NB4 (cell line): ENCODE data around the gene MRPL48.

Source experiments
- DNase-seq: peaks from one replicate; pipeline ENCODE4 v3.0.0; 2010; ENCODE audit warnings: low read depth
- H3K4me3 ChIP-seq: one replicate; pipeline ENCODE4 v1.5.1; 2011; ENCODE audit warnings: mild to moderate bottlenecking, low read depth, low read length, moderate library complexity
- MYC ChIP-seq: IDR thresholded peaks from 2 replicates; pipeline ENCODE4 v1.6.1; 2011; ENCODE audit warnings: low read depth, low read length
- POLR2A ChIP-seq: IDR thresholded peaks from 2 replicates; pipeline ENCODE4 v1.6.1; 2011; ENCODE audit warnings: mild to moderate bottlenecking; ENCODE audit not compliant: insufficient read length; ENCODE audit errors: extremely low read depth
- TF ChIP-seq, protein P1 (sequence below): IDR thresholded peaks from 2 replicates; pipeline ENCODE4 v1.6.1; 2011; ENCODE audit warnings: low read depth, low read length
- TF ChIP-seq, protein P2 (sequence below): IDR thresholded peaks from one replicate; pipeline ENCODE4 v1.5.1; 2012; ENCODE audit warnings: low read depth, low read length

MRPL48 gene

DNA sequence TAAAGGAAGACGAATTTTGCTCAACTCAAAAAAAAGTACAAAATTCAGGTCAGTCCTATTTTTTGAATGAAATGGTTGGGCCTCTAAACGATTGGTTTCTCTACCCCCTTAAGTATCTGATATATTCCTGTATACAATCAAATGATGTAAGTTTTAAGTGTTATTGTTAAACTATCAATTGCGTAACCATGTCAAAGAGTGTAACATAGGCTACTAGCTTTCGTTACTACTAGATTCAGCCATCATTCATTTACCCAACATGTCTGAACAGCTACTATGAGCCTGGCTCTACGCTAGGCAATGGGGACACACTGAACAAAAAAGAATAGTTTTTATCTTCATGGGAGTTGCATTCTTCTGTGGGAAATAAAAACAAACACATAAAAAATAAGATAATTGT is 30.1 kb upstream of the MRPL48 start:
- peak; percentile 50 for DNase-seq
- no peak overlapping the region for H3K4me3 ChIP-seq
- no peak for TF ChIP-seq MYC
- TF ChIP-seq, protein P1, sequence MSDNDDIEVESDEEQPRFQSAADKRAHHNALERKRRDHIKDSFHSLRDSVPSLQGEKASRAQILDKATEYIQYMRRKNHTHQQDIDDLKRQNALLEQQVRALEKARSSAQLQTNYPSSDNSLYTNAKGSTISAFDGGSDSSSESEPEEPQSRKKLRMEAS = no peak

DNA sequence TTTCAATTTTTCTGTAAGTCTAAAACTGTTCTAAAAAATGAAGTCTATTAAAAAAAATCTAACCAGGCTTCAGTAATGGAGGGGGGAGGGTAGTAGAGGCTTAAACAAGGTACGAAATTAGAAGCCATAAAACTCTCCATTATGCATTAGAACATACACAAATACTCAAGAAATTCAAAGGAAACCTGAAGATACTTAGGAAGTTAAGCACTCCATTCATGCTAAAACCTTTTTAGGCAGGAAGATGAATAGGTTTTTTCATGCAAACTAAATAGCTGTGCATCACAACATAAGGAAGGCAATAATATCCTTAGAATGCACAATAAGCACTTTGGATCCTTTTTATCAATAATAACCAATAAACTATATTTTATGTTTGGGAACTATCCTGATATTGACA is 29.2 kb upstream of the MRPL48 start:
- no peak for TF ChIP-seq POLR2A
- TF ChIP-seq, protein P2, sequence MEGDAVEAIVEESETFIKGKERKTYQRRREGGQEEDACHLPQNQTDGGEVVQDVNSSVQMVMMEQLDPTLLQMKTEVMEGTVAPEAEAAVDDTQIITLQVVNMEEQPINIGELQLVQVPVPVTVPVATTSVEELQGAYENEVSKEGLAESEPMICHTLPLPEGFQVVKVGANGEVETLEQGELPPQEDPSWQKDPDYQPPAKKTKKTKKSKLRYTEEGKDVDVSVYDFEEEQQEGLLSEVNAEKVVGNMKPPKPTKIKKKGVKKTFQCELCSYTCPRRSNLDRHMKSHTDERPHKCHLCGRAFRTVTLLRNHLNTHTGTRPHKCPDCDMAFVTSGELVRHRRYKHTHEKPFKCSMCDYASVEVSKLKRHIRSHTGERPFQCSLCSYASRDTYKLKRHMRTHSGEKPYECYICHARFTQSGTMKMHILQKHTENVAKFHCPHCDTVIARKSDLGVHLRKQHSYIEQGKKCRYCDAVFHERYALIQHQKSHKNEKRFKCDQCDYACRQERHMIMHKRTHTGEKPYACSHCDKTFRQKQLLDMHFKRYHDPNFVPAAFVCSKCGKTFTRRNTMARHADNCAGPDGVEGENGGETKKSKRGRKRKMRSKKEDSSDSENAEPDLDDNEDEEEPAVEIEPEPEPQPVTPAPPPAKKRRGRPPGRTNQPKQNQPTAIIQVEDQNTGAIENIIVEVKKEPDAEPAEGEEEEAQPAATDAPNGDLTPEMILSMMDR = no peak
- TF ChIP-seq, protein P1 = no peak
- no peak for TF ChIP-seq MYC
- peak overlapping the region; percentile 84 for H3K4me3 ChIP-seq
- DNase-seq = no peak

DNA sequence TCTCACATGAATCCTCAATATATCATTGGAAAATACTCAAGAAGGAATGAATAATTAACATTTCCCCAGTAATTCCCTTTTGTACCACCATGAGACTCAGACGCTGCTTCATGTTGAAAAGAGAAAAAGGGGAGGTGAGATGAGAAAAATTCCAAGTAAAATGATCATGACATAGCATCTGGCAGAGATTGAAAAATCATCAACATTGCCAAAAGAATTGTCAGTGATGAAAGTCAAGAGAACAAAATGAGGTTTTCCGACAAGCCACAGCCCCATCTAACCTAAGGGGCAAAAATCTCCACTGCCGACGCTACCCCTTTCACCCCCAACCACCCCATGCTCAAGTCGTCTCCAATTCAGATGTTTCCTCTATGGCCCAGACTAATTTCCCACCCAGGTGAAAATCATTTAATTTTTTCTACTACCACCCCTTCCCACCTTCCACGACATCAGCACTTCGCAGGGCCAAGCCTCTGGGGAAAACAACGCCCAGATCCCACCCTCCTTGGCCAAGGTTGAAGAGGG is 28.0 kb upstream of the MRPL48 start:
- no peak for TF ChIP-seq POLR2A
- TF ChIP-seq, protein P1 = no peak
- no peak for TF ChIP-seq MYC
- TF ChIP-seq, protein P2 = no peak
- peak overlapping the region; percentile 84 for H3K4me3 ChIP-seq
- peak; percentile 28 for DNase-seq

DNA sequence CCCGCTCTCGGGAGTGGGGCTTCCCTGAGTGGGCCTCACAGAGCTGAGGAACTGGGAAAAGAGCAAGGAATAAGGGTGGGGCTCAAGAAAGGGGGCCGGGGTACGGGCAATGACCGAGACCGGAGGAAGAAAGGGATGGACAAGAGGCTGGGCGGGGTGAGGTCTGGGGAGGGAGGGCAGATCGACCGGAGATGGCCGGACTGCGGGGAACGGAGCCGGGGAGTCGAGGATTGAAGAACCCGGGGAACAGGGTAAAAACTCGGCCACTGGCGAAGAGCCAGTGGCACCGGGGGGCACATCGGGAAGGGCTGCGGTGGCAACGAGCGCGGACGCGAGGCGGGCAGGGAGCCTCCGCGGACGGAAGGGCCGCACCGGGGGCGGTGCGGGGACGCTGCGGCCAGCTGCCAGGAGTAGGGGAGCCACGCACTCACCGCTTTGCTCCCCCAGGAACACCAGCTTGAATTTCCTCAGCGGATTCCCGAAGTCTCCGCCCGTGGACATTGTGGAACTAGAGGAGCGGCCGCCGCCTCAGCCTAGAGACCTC is 27.5 kb upstream of the MRPL48 start:
- TF ChIP-seq, protein P1 = no peak
- TF ChIP-seq MYC = 0 out of 2 replicates have a peak, but pooled peaks have one; percentile 13
- H3K4me3 ChIP-seq = peak overlapping the region; percentile 84
- peak; percentile 43 for DNase-seq

DNA sequence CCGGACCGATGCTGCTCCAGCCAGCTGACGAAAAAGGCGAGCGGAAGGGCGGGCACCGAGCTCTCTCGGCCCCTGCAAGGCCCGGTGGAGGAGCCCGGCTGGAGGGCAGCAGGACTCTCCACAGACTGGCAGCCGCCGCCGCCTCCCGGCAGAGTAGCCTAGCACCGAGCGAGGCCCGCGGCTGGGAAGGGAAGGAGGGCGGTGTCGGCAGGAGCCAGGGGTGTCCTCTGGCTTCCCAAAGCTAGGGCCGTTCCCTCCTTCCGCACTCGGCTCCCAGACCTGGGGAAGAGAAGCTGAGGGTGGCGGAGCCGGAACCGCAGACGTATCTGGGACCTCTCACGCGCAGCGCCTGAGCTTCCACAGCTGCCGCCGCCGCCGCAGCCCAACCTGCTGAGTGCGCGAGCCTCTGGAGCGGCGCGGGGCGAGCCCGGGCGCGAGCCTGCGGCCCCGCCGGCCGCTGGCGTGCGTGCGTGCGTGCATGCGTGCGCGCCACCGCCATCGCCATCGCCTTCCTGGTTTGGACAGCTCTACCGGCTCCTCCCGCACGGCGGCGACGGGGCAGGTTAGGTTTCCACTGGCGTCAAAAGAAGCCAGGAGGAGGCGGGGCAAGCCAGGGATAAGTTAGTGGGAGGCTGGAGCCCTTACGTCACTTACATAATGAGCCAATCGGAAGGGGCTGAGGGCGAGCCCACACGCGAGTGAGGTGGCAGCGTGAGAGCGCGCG is 26.8 kb upstream of the MRPL48 start, which contains the start of gene RAB6A:
TSS of gene RAB6A (minus strand) at position 396 of the 724 bp plus-strand sequence. CDS start 439 bp downstream, outside the sequence.
- H3K4me3 ChIP-seq = peak within 1 kb of the TSS; percentile 84
- peak; percentile 100 for DNase-seq
- TF ChIP-seq, protein P1 = peak; percentile 57
- TF ChIP-seq, protein P2 = no peak
- peak; percentile 73 for TF ChIP-seq POLR2A
- peak; percentile 58 for TF ChIP-seq MYC

DNA sequence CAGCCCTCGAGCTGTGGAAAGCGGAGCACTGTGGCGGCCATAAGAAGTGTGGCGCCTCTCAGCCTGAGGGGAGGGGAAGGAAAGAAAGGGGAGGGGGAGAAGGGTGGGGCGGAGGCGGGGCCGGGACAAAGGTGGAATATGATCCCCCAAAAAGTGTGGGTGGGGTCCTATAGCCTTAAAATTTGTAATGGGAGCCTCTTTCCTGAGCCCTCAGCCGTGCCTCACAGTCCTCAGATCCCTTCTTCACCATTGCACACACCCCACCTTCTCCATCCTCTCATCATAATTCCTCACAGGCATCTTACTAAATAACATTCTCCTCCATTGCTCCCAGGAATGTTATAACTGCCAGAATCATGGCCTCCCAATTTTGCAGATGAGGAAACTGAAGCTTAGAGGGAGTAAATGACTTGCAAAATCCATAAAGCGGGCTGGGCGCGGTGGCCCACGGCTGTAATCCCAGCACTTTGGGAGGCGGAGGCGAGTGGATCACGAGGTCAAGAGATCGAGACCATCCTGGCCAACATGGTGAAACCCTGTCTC is 26.2 kb upstream of the MRPL48 start:
- no peak for TF ChIP-seq MYC
- TF ChIP-seq, protein P2 = no peak
- DNase-seq = no peak
- H3K4me3 ChIP-seq = peak overlapping the region; percentile 54
